GM21576 (cell line): ENCODE data around the gene FIS1.
"Not testable (repeated sequence)": the region's sequence is repeated elsewhere in the genome, so short reads cannot be mapped to it uniquely, and the experiment has no call there.

Experiments
- ATAC-seq: cut with Tn5 transposase; IDR thresholded peaks from one replicate; pipeline ENCODE4 v1.9.1; 2021; ENCODE audit warnings: mild to moderate bottlenecking, moderate library complexity; ENCODE audit not compliant: unreplicated experiment

The FIS1 gene

GRCh38 chr7:101244375-101245146, at the start of gene FIS1:
FIS1 (minus strand) TSS chr7:101245081; CDS start chr7:101245004, 77 bp downstream.
- peak; percentile 89 for ATAC-seq

GRCh38 chr7:101294039-101294831, 49.4 kb upstream of the FIS1 start:
- ATAC-seq: no peak

- ATAC-seq: not testable (repeated sequence)
Observed at GRCh38 chr7:101293069-101294021, 48.5 kb upstream of the FIS1 start.

- not testable (repeated sequence) for ATAC-seq
Observed at GRCh38 chr7:101292566-101292965, 47.7 kb upstream of the FIS1 start.

GRCh38 chr7:101290186-101291037, 45.5 kb upstream of the FIS1 start:
- not testable (repeated sequence) for ATAC-seq

GRCh38 chr7:101289687-101290086, 44.8 kb upstream of the FIS1 start:
- ATAC-seq: peak; percentile 70

GRCh38 chr7:101288439-101288838, 43.6 kb upstream of the FIS1 start:
- no peak for ATAC-seq

- ATAC-seq: no peak
Observed at GRCh38 chr7:101287032-101287431, 42.2 kb upstream of the FIS1 start.

- ATAC-seq: not testable (repeated sequence)
Observed at GRCh38 chr7:101285880-101286279, 41.0 kb upstream of the FIS1 start.

GRCh38 chr7:101285171-101285570, 40.3 kb upstream of the FIS1 start:
- no peak for ATAC-seq

- not testable (repeated sequence) for ATAC-seq
Observed at GRCh38 chr7:101280912-101281311, 36.0 kb upstream of the FIS1 start.

- ATAC-seq: no peak
Observed at GRCh38 chr7:101278461-101279292, 33.8 kb upstream of the FIS1 start.

GRCh38 chr7:101277155-101277554, 32.3 kb upstream of the FIS1 start:
- ATAC-seq: no peak

- no peak for ATAC-seq
Observed at GRCh38 chr7:101273206-101273605, 28.3 kb upstream of the FIS1 start.

GRCh38 chr7:101271021-101271420, 26.1 kb upstream of the FIS1 start:
- no peak for ATAC-seq

- ATAC-seq: no peak
Observed at GRCh38 chr7:101269664-101270063, 24.8 kb upstream of the FIS1 start.

GRCh38 chr7:101265622-101266516, 21.0 kb upstream of the FIS1 start:
- ATAC-seq: no peak

GRCh38 chr7:101264102-101264706, 19.3 kb upstream of the FIS1 start:
- not testable (repeated sequence) for ATAC-seq
